Esophagus squamous epithelium (tissue), 4 donors: ENCODE measurements around the gene TMCO4.

Experiments used
- CTCF ChIP-seq, 6 experiments: fragments of 450-650 bp in 4 of 6; fragments of 200-600 bp in 2 of 6; sonication (generic) in 2 of 6; IDR thresholded peaks; one replicate each; pipeline ENCODE4 v1.5.1; 2016 to 2019; ENCODE audit warnings: antibody characterized with exemption in 6 of 6, mild to moderate bottlenecking in 4 of 6, moderate library complexity in 4 of 6
- POLR2A ChIP-seq, 4 donors: fragments of 450-650 bp; IDR thresholded peaks; one replicate each; pipeline ENCODE4 v1.6.1; 2017; ENCODE audit warnings: antibody characterized with exemption in 4 of 4, mild to moderate bottlenecking in 4 of 4, moderate library complexity in 3 of 4

- TF ChIP-seq CTCF (IDR thresholded peaks at IDR 0.05) (no peak), POLR2A (IDR thresholded peaks at IDR 0.05) (no peak)
Measured at GRCh38 chr1:19744886-19745285, 54.8 kb downstream of the TMCO4 start.
